Hematopoietic multipotent progenitor cell treated with erythropoietin and hydrocortisone succinate and interleukin-3 and kit ligand, for 17 days (in vitro differentiated cells): ENCODE results near the gene CWC22.
"Not testable (repeated sequence)": the region's sequence is repeated elsewhere in the genome, so short reads cannot be mapped to it uniquely, and the experiment has no call there.

Experiments used
- DNase-seq: peaks from one replicate; pipeline ENCODE4 v3.0.0-alpha.2; 2015; ENCODE audit warnings: low spot score

The CWC22 gene

GRCh38 chr2:179950391-179950790 lies 56.7 kb downstream of the CWC22 start:
- no peak for DNase-seq

- no peak for DNase-seq
Observed at GRCh38 chr2:179949438-179949837, 57.7 kb downstream of the CWC22 start.

GRCh38 chr2:179948058-179948457 lies 59.0 kb downstream of the CWC22 start:
- DNase-seq, result no peak

GRCh38 chr2:179946810-179947615 lies 60.1 kb downstream of the CWC22 start:
- no peak for DNase-seq

GRCh38 chr2:179946346-179946745 lies 60.8 kb downstream of the CWC22 start:
- no peak for DNase-seq

GRCh38 chr2:179939259-179939658 lies 67.8 kb downstream of the CWC22 start:
- no peak for DNase-seq

- no peak for DNase-seq
Observed at GRCh38 chr2:179938026-179938425, 69.1 kb downstream of the CWC22 start.

GRCh38 chr2:179936654-179937053 lies 70.4 kb downstream of the CWC22 start:
- DNase-seq, result peak; percentile 17

- DNase-seq, result no peak
Observed at GRCh38 chr2:179936141-179936540, 71.0 kb downstream of the CWC22 start.

GRCh38 chr2:179932786-179933185 lies 74.3 kb downstream of the CWC22 start:
- no peak for DNase-seq

GRCh38 chr2:179931502-179931901 lies 75.6 kb downstream of the CWC22 start:
- no peak for DNase-seq

GRCh38 chr2:179929997-179930396 lies 77.1 kb downstream of the CWC22 start:
- not testable (repeated sequence) for DNase-seq

- DNase-seq, result no peak
Observed at GRCh38 chr2:179927041-179927440, 80.1 kb downstream of the CWC22 start.

- DNase-seq, result no peak
Observed at GRCh38 chr2:179925713-179926112, 81.4 kb downstream of the CWC22 start.

GRCh38 chr2:179917272-179917671 lies 89.8 kb downstream of the CWC22 start:
- no peak for DNase-seq

GRCh38 chr2:179915395-179915992 lies 91.6 kb downstream of the CWC22 start:
- no peak for DNase-seq

- DNase-seq, result no peak
Observed at GRCh38 chr2:179913809-179914208, 93.3 kb downstream of the CWC22 start.

- no peak for DNase-seq
Observed at GRCh38 chr2:179911569-179911968, 95.5 kb downstream of the CWC22 start.

GRCh38 chr2:179910735-179911113 lies 96.4 kb downstream of the CWC22 start:
- DNase-seq, result no peak

GRCh38 chr2:179909845-179910734 lies 97.0 kb downstream of the CWC22 start:
- DNase-seq, result no peak

GRCh38 chr2:179900655-179901054 lies 106.4 kb downstream of the CWC22 start:
- no peak for DNase-seq

- DNase-seq, result no peak
Observed at GRCh38 chr2:179899666-179900065, 107.4 kb downstream of the CWC22 start.

GRCh38 chr2:179898873-179899272 lies 108.2 kb downstream of the CWC22 start:
- DNase-seq, result peak; percentile 8
